ENCODE measurements around the gene UGDH.
A peak's percentile ranks its signal among the peaks of the same experiment; 100 is the strongest.
"Not testable (repeated sequence)": the region's sequence is repeated elsewhere in the genome, so short reads cannot be mapped to it uniquely, and the experiment has no call there.

Gene UGDH

GRCh38 chr4:39527296-39528060 lies at the start of gene UGDH:
Gene UGDH, minus strand, starts transcription at chr4:39527439. Its CDS starts 5,927 bp downstream, at chr4:39521512.
- DNase-seq (ENCODE audit: low read depth in 2 of 2) = peak; percentile 82 to 93

GRCh38 chr4:39574946-39575345 lies 47.7 kb upstream of the UGDH start:
- no peak for DNase-seq (ENCODE audit: low read depth in 2 of 2)

GRCh38 chr4:39571504-39571903 lies 44.3 kb upstream of the UGDH start:
- DNase-seq (ENCODE audit: low read depth in 2 of 2) = no peak

- DNase-seq (ENCODE audit: low read depth in 2 of 2) = no peak
Observed at GRCh38 chr4:39571054-39571453, 43.8 kb upstream of the UGDH start.

GRCh38 chr4:39569209-39569608 lies 42.0 kb upstream of the UGDH start:
- no peak for DNase-seq (ENCODE audit: low read depth in 2 of 2)

GRCh38 chr4:39568805-39569204 lies 41.6 kb upstream of the UGDH start:
- no peak for DNase-seq (ENCODE audit: low read depth in 2 of 2)

- no peak for DNase-seq (ENCODE audit: low read depth in 2 of 2)
Observed at GRCh38 chr4:39565878-39566600, 38.8 kb upstream of the UGDH start.

- DNase-seq (ENCODE audit: low read depth in 2 of 2) = no peak
Observed at GRCh38 chr4:39563346-39563847, 36.2 kb upstream of the UGDH start.

- DNase-seq (ENCODE audit: low read depth in 2 of 2) = no peak
Observed at GRCh38 chr4:39562792-39563191, 35.6 kb upstream of the UGDH start.

- DNase-seq (ENCODE audit: low read depth in 2 of 2) = no peak
Observed at GRCh38 chr4:39559626-39560025, 32.4 kb upstream of the UGDH start.

GRCh38 chr4:39555472-39555871 lies 28.2 kb upstream of the UGDH start:
- no peak for DNase-seq (ENCODE audit: low read depth in 2 of 2)

GRCh38 chr4:39548425-39549067 lies 21.3 kb upstream of the UGDH start:
- DNase-seq (ENCODE audit: low read depth in 2 of 2) = no peak

- no peak for DNase-seq (ENCODE audit: low read depth in 2 of 2)
Observed at GRCh38 chr4:39544580-39545315, 17.5 kb upstream of the UGDH start.

- not testable (repeated sequence) for DNase-seq (ENCODE audit: low read depth in 2 of 2)
Observed at GRCh38 chr4:39544080-39544479, 16.8 kb upstream of the UGDH start.

- DNase-seq (ENCODE audit: low read depth in 2 of 2) = no peak
Observed at GRCh38 chr4:39543034-39543433, 15.8 kb upstream of the UGDH start.

- DNase-seq (ENCODE audit: low read depth in 2 of 2) = no peak
Observed at GRCh38 chr4:39542611-39543012, 15.4 kb upstream of the UGDH start.

- DNase-seq (ENCODE audit: low read depth in 2 of 2) = no peak
Observed at GRCh38 chr4:39541987-39542610, 14.9 kb upstream of the UGDH start.

- DNase-seq (ENCODE audit: low read depth in 2 of 2) = no peak
Observed at GRCh38 chr4:39539089-39539611, 11.9 kb upstream of the UGDH start.

GRCh38 chr4:39533541-39533940 lies 6.3 kb upstream of the UGDH start:
- DNase-seq (ENCODE audit: low read depth in 2 of 2) = no peak

GRCh38 chr4:39532237-39532636 lies 5.0 kb upstream of the UGDH start:
- not testable (repeated sequence) for DNase-seq (ENCODE audit: low read depth in 2 of 2)

- DNase-seq (ENCODE audit: low read depth in 2 of 2) = no peak
Observed at GRCh38 chr4:39530682-39531081, 3.4 kb upstream of the UGDH start.
